ENCODE results near the gene RUBCN.
"Not testable (repeated sequence)": the region's sequence is repeated elsewhere in the genome, so short reads cannot be mapped to it uniquely, and the experiment has no call there.

The RUBCN gene

DNA sequence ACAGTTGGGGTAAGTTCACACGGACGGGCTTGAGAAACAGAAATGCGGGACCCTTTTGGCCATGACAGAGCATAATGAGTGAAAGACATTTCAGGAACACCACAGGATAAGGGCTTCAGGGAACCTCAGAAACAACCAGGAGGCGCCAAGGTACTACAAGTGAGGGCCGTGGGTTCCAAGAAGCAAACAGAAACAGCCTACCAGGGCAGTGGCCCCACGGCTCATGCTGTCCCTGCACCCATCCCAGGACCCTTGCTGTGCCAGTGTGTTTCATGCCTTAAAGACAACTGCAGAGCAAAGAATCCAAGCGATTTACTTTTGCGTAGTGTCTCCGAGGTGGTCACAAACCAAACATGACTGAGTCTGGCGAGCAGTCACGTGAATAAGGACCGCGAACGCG lies 54.0 kb downstream of the RUBCN start:
- DNase-seq: no peak

DNA sequence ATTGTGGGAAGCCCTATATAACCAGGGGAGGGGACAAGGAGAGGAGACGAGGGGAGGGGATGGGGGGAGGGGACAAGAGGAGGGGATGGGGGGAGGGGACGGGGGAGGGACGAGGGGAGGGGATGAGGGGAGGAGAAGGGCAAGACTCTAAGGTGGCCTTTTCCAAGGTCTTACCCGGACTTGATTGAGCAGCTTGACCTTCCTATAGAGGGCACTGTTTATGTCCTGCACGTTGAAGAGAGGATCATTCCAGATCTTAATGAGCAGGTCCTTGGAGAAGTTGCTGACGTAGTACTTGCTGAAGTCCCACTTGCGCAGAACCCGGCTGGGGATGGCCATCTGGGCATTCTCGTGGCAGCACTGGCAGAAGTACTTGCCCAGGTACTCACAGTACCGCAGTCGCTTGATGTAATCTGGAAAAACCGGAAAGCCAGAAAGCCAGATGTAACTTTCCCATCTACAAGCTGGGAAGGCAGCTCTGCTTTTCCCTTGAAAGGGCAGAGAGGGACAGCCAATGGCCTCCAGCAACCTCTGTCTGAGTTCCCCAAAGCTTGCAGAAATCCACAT lies 55.7 kb downstream of the RUBCN start:
- no peak for DNase-seq

DNA sequence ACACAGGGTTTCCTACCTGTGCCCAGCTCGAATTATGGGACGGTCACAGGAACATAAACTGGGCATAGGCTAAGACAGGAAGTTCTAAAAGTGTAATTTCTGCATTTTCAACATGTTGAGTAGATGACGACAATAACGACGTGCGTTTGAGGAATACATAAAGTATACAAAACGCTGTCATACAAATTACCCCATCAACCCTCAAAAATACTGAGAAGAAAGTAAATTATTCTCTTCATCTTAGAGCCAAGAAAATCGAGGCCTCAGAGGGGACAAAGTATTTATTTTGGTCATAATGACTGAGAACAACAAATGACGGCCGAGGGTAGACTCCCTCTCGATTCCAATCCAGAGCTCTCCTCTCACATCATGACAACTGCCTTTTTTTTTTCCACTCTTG lies 60.8 kb downstream of the RUBCN start:
- no peak for DNase-seq

DNA sequence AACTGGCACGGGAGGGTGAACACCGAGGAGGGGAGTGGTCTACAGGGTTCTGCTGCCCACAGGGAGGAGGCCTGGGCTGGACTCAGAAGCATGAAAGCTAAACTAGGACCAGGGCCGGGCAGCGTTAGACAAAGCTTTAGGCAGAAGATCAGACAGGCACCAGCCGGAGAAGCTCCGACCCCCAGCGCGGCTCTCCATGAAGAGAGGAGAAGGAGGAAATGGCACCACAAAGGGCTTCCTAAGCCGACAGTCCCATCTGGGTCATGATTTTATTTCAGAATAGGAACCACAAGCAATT lies 61.2 kb downstream of the RUBCN start:
- no peak for DNase-seq

DNA sequence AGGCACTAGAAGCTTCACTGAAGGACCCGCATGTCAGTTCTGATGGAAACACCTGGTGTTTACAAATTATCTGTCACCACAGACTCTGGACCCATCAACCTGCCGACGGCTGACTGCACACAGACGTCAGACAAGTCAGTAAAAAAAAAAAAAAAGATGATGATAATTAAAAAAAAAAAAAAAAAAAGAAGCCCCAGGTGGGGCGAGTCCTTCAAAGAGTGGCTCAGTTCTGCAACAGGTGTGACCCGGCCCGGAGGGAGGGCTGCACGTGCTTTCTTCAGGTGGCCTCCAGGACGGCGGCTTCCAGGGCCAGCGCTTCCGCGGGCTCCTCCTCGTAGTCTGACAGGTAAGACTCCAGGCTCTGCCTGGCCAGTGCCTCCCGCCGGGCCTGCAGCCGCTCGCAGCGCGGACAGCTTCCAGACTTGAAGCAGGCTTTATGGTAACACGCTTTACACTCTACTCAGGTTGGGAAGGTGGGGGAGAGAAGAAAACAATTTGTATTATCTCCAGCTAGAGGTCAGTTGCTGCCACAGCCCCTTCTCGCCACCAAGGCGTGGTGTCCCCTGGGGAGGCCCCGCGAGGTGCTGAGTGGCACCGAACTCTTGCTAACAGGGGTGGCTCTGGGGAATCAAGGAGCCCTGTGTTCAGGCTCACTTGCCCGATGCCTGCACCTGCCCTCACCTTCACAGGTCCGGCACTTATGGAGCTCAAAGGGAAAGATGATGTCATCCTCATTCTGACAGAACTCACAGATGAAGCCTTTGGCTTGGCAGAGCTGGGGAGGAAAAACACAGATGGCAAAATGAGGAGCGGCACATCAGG lies 61.8 kb downstream of the RUBCN start:
- no peak for DNase-seq

DNA sequence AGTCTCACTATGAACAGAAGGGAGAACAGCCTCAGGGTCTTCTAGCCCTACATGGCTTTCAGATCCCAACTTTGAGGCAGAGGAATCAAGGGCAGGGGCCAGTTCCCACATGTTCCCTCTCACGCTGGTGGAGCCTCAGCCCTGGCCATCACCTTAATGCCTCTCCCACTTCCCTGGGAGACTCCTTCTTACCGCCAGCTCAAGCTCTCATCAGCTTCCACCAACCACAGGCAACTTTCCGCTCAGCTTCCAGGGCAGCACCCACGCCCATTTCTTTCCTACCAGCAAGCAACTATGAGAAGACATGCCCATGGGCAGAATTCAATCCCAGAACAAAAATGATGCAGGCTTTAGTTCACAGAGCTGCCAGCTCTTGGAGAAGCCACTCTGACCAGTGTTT lies 63.5 kb downstream of the RUBCN start:
- DNase-seq: no peak

DNA sequence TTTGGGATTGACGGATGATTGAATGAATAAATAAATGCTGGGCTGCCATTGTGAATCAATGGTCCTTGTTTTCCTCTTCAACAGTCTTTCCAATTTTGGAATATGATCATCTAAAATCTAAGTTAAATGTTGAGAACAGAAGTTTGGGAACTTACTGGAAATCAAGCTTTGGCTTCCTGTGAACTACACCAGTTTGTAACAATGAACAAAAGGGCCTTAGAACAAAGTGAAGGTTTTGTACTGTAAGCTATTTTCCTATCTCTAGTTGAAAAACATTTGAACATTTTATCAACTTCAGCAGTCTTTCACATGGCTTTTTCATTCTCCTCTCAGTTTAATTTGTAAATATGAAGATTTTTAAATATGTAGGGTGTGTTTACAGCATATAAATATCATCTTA lies 66.3 kb downstream of the RUBCN start:
- DNase-seq: no peak

DNA sequence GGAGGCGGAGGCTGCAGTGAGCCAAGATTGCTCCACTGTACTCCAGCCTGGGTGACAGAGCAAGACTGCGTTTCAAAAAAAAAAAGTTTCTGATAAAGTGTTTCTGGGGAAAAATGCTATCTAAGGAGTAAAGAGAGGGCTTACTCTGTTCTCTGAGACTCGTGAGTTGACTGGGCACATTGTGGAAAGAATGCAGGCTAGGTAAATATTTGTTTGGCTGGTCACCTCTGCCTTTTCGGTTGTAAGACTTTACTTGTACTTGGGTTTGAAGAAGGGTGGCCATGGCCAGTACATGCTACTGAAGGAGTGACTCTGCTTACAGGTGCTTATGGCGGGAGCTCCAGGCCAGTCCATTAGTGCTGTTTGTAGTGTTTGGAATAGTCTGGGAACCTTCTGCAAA lies 68.7 kb downstream of the RUBCN start:
- no peak for DNase-seq

DNA sequence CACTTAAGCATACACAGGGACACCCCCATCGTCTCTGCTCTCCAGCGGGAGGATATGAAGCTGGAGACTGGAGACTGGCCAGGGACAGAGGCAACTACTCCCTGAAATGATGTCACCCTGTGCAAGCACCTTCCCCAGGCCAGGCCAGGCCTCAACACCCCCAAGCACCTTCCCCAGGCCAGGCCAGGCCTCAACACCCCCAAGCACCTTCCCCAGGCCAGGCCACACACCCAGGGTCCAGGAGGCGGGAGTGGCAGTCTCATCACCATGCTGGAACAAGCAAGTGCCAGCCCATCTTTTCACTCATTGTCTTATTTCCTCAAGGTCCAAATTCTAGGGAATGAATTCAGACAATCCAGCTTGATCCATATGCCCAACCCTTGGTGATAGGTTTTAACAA lies 69.4 kb downstream of the RUBCN start:
- not testable (repeated sequence) for DNase-seq

DNA sequence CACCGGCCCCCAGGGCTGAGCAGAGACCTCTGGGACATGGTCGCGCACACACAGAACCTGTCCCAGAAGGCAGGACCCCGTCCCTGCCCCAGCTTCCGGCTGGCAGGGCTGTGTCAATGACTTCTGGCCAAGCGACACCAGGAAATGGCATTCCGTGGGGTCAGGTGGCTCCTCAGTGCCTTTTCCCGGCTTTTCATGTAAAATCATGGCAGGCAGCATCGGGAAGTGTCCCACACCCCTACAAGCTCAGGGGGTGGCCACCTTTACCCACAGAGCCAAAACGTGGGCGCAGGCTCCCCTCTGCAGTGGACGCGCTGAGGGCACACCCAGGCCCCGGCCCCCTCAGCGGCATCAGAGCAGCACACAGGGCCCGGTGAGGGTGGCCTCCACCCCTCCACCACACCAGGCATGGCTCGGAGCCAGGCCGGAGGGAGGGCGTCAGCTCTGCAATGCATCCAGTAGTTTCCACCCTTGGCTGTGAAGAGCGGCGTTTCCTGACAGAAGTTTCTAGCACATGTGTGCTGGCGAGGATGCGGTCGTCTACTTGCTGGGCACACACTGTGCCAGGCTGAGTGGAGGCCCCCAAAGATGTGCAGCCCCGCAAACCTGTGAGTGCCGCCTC lies 70.4 kb downstream of the RUBCN start:
- DNase-seq: not testable (repeated sequence)

DNA sequence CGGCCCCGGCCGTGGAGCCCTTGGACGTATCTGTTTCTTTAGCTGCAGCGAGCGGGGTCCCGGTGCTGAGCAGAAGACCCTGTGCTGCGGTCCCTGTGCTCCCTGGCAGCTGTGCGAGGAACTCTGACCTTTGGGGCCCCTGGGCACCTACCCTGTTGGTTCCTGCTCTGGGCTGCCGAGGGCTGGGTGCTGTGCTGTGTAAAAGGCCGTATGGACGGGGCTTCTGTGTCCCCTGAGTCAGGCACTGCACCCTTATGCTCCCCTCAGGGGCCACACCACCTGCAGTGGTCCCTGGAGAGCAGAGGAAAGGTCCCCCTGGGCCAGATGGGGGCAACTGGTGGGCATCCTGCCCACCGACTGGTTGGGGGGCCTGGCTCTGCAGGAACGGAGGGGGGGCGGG lies 71.2 kb downstream of the RUBCN start:
- DNase-seq: not testable (repeated sequence)

DNA sequence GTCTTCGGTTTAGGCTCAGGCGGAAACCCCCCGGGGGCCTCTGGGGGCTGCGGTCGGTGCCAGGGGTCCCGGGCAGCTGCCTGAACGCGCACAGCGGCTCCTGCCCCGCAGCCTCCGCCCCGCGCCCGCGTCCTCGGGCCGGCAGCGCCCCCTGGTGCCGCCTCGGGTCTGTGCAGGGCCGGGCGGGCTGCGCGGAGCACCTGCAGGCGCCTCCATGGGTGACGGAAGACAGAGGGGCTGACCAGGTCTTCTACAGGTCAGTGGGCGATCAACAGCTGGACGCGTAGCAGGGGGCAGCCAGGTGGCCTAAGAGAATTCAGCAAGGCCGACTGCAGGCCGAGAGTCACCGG lies 71.6 kb downstream of the RUBCN start:
- not testable (repeated sequence) for DNase-seq

DNA sequence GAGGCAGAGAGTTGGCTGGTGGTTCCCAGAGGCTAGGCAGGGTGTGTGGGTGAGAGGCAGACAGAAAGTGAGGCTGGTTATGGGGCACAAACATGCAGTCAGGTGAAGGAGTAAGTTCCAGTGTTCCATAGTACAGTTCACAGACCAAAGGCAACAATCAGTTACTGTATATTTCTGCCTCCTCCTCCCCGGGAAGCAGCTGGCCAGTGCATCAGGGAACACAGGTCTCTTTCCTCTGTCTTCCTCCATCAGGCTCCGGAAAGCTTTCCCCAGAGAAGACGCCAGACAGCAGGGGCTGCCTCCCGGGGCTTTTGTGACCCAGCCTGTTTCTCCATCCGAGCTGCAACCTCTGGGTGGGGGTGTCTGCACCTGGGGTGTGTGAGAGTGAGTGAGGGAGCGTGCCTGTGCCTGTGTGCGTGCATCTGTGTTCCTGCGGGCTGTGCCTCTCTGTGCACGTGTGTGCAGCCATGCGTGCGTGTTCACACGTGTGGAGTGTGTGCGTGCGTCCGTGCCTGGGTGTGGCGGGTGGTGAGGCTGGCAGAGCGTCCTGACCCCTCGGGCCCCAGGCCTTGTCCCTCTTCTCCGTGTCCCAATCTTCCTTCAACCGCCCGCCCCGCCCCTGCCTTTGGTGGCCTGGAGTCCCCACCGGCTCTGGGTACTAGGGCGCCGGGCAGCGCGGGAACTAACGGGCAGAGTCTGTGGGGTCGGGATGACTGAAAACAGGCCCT lies 72.1 kb downstream of the RUBCN start:
- DNase-seq: not testable (repeated sequence)

DNA sequence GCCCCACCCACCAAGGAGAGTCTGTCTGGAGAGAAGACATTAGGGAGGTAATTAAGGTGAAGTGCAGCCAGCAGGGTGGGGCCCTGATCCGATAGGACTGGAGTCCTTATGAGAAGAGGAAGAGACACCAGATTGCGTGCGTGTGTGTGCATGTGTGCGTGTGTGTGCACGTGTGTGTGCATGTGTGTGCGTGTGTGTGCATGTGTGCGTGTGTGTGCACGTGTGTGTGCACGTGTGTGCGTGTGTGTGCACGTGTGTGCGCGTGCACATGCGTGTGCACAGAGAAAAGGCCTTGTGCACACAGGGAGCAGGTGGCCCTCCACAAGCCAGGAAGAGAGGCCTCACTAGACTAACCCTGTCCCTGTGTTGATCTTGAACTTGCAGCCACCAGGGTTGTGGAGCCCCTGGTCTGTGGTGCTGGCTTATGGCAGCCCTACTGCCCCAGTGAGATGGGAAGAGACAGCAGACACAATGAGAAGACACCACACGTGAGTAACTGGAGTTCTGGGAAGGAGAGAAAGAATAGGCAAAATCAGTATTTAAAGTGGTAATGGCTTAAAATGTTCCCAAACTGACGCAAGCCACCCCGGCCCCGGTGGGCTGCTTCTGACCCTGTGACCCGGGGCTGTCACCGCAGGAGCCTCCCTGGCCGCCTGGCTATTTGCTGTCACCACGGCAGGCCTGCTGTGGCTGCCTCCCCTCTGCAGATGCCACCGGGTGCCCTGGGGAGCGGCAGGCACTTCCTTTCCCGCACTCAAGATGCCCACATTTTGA lies 73.2 kb downstream of the RUBCN start:
- not testable (repeated sequence) for DNase-seq

DNA sequence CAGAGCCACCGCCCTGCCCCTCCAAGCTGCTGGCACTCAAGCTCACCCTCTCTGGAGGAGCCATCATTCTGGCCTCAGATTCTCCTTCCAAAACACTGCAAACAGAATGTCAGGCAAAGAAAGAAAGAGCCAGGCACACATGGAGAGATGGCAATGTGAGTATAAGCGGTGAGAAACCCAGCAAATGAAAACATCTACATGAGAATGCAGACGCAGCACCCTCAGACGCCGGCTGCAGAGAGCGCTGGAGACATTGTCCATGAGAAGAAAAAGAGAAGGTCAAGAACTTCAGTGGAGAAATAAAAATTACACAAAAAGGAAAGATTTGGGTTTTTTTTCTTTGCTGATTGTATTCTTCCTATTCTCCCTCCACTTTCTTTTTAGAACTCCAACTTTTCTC lies 74.4 kb downstream of the RUBCN start:
- DNase-seq: not testable (repeated sequence)

DNA sequence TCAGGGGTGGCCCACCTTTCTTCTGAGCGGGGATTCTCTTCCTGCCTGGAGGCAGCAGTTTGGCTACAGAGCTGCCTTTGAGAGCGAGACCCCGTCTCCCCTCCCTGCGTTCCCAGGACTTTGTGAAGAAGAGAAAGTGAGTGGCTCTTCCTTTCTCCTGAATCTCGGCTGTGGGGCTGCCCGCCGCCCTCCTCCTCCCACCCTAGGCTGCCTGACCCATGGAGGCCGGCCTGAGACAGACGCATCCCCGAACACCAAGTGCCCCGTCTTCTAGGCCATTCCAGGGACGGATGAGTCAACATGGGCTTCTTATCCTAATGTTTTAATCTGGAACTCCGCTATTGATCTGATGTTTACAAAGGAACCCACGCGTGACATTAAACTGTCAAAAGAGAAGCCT lies 74.8 kb downstream of the RUBCN start:
- DNase-seq: not testable (repeated sequence)

DNA sequence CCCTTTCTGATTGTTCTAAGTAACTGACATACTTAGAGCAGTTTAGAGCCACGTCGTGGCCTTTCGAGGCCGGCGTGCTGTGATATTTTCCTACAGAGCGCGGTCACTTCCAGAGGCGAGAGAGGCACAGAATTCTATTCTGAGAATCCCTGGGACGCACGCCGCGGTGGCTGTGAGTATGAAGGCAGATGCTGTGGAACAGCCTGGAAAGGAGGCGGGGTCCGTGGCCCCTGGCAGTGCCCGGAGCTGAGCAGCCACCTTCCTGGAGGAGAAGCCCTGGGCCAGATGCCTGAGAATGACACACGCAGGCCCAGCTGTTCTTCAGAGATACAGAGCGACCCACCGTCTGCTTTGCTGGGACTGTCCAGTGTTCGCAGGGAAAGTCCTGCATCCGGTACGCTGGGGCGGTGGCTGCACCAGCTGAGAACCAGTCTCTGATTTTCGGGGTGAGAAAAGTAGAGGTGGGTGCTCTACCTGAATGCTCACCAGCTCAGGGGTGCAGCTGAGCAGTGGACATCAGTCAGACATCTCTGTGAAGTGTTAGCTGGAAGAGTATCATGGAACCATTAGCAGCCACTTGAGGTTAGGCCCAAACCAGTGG lies 75.4 kb downstream of the RUBCN start:
- DNase-seq: not testable (repeated sequence)

DNA sequence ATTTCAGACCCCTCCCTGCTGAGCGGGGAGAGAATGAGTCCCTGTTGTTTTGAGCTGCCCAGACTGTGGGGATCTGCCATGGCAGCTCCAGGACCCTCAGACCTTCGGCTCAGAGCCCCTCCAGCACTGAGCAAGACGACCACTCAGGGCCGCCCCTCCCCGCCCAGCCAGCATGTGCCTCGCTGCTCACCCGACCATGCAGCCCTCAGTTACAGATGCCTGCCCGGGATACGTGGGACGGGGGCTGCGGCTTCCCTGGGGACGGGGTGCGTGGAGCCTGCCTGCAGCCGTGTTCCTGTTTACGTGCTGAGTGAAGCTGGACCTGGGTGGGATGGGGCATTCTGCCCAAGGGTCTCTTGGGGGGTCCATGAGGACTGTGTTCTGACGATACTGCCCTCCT lies 77.0 kb downstream of the RUBCN start:
- not testable (repeated sequence) for DNase-seq

DNA sequence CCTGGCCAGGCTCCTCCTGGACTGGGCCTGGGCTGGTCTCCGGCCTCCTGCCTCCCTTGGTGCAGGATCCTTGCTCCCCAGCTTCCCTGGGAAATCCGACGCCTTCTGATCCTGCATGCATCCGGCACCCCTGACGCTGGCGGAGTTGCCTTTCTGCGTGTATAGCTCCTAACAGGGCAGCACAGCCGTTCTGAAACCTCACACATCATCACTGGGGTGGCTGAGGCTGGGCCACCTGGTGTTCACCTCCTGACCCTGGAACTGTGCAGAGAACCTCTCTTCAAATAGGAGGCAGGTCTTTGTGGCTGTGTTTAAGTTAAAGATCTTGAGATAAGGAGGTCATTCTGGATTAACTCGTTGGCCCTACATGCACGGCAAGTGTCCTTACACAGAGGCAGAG lies 77.6 kb downstream of the RUBCN start:
- not testable (repeated sequence) for DNase-seq

DNA sequence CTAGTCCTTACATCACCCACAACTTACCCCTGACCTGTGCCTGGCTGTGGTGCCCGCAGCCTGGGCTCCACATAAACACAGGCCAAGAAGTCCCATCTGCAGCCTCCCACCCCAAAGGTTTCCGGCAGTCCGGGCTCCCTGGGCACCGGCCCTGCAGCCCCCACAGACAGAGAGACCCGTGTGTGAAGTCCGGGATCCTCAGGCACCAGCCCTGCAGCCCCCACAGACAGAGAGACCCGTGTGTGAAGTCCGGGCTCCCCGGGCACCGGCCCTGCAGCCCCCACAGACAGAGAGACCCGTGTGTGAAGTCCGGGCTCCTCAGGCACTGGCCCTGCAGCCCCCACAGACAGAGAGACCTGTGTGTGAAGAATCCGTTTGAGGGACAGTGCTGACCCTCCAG lies 78.0 kb downstream of the RUBCN start:
- DNase-seq: not testable (repeated sequence)

DNA sequence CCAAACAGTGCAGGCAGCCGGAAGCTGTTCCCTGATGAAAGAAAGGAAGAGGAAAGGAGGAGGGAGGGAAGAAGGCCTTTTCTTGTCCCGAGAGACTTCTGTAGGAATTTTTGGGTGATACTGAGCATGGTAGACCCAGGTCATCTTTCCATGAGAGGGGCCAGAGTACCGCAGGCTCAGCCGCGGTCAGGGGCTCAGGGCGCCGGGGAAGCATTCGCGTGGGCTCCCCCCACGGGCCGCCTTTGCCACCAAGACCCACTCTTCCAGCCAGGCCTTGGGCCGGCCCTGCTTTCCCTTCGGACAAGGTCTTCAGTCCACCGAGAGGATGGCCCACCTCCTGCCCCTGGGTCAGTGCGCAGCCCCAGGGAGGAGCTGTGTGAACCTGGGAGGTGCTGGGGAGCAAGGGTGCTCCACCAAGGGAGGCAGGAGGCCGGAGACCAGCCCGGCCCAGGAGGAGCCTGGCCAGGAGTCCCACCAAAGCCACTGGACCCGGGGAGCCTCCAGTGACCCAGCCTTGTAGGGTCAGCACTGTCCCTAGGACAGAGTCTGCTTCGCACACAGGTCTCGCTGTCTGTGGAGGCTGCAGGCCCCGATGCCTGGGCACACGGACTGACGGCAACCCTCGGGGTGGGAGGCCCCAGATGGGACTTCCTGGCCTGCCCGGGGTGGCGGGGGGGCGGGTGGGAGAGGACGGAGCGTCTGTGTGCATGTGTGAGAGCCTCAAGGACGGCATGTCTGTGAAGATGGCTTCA lies 79.0 kb downstream of the RUBCN start:
- DNase-seq: not testable (repeated sequence)

DNA sequence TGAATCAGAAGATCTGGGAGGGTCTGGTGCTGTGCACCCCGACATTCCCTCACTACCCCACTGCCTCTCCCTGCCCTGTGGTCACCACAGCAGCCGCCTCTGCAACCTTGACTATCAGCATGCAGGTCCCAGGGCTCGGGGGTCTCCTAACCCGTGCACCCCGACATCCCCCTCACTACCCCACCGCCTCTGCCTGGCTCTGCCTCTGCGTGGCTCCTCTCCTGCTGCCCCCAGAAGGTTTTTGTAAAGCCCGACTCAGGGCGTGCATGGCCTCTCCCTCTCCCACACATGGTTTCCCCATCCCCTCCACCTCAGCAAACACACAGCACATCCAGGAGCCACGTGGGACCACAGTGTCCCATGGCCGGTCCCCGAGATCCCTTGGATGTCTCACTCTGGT lies 79.7 kb downstream of the RUBCN start:
- DNase-seq: not testable (repeated sequence)

Data from NCI-H748 treated with DMSO at 0.1 percent for 48 hours (cell line).